Measurements from ENCODE around the gene TLE1.
"Not testable (repeated sequence)": the region's sequence is repeated elsewhere in the genome, so short reads cannot be mapped to it uniquely, and the experiment has no call there.

TLE1 gene

DNA sequence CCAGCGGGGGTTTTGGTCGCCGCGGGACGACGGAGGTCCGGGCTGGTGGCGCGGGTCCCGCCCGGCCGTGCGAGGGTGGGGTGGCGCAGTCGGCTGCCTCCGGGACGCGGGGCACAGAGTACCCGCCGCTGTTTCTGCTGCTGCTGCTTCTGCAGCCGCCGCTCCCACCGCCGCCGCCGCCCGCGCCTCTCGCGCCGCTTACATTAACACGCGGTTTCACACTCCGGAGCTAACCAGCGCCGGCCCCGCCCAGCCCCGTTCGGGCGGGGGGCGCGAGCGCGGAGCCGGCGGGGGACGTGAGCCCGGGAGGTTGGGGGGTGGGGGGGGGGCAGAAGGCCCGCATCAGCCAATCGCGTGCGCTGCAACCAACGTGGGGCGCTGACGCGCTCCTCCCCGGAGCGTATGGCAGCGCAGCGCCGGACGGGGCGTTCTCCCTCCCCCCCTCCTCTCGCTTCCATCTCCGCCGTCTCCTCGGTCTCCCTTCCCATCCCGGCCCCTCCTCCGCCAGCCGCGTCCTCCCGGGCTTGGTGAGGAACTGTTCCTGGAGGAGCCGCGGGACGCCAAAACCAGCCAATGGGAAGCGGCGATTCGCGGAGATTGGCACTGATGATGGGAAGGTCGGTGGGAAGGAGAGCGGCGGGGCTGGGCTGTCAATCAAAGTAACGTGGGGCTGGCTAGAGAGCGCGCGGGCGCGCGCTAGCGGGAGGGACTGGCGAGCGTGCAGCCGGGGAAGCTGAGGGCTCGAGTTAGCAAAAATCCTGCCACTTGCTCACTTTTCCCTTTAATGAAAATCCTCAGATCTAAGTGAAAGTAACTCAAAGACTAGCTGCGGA is at the start of gene TLE1:
TSS of gene TLE1 (minus strand) at position 205 of the 833 bp plus-strand sequence. CDS start 1,307 bp downstream, outside the sequence.
- DNase-seq (ENCODE audit: low spot score) = peak; percentile 29

DNA sequence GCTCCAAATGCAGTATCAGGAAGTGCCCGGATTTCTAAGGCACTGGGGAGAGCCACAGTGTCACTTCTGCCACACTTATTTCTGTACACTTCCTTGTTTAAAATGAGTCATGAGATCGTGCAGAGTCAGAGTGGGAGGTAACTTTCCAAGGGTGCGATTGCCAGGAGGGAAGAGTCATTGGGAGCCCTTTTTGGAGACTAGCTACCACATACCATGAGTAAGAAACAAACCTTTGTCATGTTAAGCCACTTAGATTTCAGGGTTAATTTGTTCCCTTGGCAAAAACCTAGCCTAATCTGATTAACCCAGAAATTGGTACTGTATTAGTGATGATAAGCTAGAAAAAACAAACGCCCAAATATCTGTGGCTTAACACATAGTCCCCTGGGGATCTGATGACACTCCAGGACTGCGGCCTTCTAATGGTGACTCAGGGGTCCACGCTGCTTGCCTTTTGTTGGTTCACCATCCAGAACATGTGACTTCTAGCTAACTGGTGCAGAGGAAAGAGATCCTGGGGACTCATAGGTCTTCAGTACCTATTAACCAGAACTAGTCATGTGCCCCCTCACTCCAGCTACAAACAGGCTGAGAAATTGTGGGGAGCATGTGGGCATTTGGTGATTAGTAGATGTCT is 48.6 kb upstream of the TLE1 start:
- DNase-seq (ENCODE audit: low spot score) = no peak

DNA sequence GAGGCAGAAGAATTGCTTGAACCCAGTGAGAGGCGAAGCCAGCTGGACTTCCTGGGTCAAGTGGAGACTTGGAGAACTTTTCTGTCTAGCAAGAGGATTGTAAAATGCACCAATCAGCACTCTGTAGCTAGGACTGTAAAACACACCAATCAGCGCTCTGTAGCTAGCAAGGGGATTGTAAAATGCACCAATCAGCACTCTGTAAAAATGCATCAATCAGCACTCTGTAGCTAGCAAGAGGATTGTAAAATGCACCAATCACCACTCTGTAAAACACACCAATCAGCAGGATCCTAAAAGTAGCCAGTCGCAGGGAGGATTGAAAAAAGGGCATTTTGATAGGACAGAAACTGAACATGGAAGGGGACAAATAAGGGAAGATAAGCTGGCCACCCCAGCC is 41.2 kb upstream of the TLE1 start:
- not testable (repeated sequence) for DNase-seq (ENCODE audit: low spot score)

DNA sequence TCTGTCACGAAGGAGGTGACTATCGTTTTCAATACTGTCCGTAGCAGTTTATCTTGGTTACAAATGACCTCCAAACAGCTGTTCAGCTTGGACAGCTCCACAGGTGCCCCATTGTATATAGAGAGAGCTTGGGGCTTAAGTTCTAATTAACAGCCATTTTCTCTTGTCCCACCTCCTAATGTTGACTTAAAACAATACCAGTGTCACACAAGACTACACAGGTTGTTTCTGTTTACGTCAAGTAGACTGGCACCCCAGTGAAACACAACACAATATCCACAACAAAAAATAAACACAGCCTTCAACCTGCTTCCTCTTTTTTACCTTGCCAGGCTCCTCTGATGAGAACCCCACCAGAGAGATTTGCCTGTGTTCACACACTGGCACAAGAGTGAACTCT is 39.8 kb upstream of the TLE1 start:
- no peak for DNase-seq (ENCODE audit: low spot score)

DNA sequence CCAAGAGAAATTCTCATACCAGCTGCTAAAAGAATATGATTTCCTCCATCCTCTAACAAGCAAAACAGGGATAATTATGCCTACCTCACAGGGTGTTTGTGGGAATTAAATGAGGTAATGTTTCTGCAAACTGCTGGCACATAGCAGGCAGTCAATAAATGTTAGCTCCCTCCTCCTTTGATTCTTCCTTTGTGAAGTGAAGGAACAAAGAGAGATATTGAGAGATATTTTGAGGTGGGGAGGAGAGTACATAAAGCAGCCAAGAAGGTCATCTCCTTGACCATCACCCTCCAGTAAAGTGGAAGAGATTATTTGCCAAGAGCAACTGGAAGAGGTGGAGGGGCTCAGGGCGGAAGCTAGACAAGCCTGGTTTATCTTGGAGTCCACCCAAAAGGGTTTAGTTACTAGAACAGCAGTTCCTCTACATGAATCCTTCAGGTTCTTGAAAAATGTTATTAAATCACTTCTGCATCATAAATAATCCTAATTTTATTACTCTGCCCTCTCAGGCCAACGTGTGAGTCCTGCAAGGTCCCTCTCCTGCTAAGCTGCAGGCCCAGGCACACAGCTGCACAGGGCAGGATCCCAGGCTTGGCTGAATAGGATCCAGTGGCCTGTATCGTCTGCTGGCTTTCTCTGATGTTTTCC is 35.0 kb upstream of the TLE1 start:
- DNase-seq (ENCODE audit: low spot score) = no peak

DNA sequence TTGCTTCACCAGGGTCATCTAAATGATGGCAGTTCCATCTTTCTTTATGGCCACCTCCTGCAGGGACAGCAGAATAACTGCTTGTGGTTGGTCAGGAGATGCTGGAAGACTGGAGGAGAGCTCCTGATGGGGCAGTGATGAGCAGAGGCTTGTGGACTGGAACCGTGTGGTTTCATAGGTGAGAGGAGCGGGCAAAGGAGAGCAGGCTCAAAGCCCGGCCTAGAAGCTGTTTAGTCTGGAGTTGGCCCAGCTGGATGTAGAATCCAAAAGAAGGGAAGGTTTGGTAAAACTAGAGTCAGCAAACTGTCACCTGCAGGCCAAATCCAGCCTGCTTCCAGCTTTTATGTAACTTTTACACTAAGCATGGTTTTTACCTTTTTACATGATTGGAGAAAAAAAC is 32.9 kb upstream of the TLE1 start:
- DNase-seq (ENCODE audit: low spot score) = no peak

DNA sequence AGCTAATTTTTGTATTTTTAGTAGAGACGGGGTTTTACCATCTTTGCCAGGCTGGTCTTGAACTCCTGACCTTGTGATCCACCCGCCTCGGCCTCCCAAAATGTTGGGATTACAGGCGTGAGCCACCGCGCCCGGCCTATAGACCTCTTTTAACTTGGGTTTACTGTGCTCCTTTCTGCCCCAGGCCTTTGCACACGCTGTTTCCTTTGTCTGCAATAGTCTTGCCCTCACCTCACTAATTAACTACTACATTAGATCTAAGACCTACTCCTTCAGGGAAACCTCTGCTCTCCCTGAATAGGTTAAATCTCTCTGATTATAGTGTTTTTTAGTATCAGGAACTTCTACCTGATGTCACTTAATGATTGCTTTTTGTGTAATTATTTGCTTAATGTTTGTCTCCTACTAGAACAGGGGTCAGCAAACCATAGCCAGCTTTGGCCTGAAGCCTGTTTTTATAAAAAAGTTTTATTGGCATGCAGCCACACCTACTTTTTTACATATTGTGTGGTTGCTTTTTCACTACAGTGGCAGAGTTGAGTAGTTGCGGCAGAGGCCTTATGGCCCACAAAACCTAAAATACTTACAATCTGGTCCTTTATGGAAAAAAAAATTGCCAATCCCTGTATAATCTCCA is 31.2 kb upstream of the TLE1 start:
- DNase-seq (ENCODE audit: low spot score) = no peak

DNA sequence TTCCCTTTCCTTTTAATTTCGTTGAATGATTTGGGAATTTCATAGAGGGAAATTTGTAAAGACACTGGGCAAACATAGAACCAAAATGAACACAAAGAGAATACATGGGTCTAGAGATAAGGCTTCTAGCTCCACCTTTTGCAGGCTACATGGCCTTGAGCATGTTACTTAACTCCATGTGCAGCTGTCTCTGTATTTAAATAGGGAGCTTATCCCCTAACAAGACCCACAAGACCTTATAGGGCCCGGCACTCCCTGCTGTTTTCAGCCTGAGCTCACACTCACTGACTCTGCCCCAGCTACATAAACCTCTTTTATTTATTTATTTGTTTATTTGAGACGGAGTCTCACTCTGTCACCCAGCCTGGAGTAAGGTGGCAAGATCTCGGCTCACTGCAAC is 30.6 kb upstream of the TLE1 start:
- DNase-seq (ENCODE audit: low spot score) = no peak

DNA sequence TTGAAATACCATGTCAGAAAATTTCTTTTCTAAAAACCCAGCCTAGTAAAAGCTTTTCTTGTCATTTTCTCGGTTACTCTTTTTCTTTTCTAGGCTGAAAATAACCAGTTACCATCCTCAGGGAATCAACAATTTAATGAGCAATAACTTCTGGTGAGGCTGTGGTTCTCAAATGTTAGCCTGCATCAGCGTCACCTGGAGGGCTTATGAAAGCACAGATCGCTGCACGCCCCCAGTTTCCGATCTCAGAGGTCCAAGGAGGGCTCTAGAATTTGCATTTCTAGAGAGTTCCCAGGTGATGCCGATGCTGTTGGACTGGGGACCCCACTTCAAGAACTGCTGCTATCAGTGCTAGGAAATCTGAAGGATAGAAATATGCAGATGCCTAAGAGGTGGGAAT is 28.9 kb upstream of the TLE1 start:
- DNase-seq (ENCODE audit: low spot score) = no peak

DNA sequence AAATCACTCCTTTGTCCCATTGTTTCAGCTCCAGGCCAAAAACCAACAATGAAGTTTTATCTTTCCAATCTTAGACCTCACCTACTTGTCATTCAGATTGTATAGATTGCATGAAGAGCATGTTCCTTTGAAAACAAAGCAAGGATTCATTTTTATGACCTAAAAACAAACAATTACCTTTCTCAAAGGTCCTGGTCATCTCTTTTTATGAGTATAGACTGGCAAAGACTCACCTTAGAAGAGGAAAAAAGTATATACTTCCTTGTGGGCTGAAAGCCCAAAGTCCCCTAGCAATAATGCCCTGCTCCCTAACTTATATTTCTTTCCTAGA is 28.4 kb upstream of the TLE1 start:
- DNase-seq (ENCODE audit: low spot score) = no peak

DNA sequence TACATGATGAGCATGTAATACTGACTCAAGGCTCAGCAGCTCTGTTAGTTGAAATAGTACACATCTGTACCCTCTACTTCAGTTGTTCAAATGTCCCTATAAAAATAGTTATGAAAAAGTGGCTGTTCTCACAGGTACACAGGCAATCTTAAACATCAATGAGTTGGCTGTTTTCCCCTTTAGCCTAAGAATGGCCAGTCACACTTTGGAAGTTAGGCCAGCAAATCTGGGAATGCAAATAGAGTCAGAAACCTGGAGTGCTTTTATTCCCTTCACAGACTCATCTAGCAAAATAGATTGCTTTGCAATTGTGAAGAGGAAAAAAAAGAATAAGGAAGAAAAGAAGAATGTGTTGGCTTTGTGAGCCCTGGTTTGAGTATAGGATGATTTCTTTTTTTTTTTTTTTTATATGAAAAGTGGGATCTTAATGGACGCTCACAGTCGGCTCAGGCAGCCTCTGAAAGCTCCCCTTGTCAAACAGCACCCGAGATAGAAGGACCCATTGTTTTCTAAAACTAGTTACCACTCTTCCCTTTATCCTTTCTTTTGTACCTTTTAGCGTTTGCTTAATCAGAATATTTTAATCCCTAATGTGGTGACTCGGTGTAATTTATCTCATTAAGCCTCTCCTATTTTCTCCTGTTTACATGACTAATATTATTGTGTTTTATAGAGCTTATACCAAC is 27.9 kb upstream of the TLE1 start:
- no peak for DNase-seq (ENCODE audit: low spot score)

DNA sequence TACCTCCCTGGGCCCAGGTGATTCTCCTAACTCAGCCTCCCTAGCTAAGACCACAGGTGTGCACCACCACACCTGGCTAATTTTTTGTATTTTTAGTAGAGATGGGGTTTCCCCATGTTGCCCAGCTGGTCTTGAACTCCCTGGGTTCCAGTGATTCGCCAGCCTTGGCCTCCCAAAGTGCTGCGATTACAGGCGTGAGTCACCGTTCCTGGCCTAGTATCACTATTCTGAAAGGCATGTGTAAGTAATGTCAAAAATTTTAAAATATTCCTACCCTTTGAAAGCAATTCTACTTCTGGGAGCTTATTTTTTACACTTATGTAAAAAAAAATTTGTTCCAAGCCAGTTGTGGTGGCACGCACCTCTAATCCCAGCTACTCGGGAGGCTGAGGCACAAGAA is 27.1 kb upstream of the TLE1 start:
- DNase-seq (ENCODE audit: low spot score) = no peak

DNA sequence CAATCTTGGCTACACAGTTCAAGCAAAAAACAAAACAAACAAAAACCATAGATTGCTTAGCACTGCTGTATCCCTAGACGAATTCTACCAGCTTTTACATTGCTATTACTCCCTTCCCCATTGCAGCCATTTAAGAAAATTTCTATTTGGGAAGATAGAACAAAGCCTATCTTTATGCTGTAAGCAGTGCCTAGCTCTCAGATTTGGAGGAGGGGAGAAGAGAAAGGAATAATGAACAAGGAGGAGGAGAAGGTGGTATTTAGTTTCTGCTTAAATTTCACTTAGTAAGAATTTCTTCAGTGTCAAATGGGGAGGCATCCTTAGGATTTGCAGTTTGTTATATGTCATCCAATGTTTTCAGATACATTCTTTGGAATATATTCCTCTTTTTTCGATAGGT is 16.2 kb upstream of the TLE1 start:
- DNase-seq (ENCODE audit: low spot score) = no peak

DNA sequence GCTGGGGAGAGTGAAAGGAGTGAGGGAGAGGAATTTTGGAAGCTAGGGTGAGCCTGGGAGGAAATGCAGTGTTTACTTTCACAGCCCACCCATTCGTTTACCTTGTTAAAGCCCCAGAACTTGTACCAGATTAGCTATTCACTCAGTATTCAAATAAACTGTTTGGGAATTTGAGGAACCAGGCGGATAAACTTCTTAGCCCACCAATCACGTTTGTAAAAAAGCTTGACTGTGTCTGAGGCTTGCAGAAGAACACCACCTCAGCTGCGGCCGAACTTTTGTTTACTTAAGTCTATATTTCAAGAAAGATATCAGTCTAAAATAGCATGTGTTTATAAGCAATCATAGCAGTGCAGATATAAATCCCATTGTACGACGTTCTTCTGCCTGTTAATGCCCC is 5.2 kb upstream of the TLE1 start:
- no peak for DNase-seq (ENCODE audit: low spot score)

DNA sequence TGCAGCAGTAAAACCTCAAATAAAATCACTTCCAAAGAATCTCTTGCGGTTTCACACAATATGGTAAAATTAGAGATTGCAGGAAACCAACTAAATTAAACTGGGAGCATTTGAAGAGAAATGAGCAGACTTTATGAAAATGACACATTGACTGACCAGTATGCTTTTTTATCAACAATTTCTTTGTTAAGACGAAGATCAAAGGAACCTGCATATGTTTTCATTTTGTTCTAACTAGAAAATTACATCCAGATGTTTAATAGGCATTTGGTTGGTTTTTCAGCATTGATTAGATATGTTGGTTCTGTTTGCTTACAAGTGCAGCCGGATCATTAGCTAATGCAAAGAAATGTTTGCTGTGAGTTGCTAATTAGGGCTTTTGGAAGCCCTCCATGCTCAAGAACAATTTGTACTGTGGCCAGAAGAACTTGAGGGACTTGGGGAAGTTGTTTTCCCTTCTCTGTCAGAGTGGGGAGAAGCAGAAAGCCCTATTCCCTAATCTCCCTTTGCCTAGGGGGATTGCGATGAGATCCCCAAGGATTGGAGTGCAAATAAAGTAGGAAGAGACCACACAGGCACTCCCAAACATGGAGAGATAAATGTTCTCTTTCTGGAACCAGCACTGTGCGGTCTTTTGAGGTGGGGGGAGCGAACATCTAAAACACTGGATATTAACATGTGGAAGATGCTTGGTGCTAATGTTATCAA is 4.5 kb upstream of the TLE1 start:
- no peak for DNase-seq (ENCODE audit: low spot score)

DNA sequence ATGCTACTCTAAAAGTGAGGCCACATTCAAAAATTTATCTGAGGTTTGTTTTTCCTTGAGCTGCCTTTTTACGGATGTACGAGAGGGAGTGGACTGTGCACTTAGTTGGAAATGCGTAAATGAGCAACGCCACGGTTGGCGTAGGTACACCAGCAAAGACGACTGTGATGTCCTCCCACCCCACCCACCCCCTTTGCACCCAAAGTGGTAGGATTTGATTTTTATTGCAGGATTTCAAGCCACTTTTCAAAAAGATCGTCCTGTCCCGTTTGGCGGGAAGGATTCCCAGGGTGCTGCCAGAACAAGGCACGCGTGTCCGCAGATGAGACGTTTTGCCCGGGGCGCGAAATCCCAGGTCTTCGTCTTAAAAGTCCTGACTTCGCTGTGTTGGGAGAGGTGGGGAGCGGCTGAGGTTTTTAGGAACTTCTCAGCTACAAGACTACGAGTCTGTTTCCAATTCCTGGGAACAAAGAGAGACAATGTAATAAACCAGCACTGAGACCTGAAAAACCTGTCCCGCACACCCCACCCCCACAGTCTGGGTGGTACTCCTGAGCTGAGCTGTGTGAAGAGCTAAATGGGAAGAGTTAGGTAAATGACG is 1.0 kb upstream of the TLE1 start:
- DNase-seq (ENCODE audit: low spot score) = no peak

DNA sequence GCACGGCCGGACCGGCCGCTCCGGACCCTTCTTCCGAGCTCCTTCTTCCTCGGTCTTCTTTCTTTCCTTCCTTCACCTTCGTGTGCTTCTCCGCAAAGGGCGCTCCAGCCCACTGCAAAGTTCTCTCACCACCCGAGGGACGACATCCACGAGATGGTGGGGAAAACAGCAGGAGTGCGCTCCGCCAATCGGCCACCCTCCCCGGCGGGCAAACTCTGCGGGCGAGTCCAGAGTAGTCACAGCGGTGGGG is 329 bp downstream of the TLE1 start:
- not testable (repeated sequence) for DNase-seq (ENCODE audit: low spot score)

DNA sequence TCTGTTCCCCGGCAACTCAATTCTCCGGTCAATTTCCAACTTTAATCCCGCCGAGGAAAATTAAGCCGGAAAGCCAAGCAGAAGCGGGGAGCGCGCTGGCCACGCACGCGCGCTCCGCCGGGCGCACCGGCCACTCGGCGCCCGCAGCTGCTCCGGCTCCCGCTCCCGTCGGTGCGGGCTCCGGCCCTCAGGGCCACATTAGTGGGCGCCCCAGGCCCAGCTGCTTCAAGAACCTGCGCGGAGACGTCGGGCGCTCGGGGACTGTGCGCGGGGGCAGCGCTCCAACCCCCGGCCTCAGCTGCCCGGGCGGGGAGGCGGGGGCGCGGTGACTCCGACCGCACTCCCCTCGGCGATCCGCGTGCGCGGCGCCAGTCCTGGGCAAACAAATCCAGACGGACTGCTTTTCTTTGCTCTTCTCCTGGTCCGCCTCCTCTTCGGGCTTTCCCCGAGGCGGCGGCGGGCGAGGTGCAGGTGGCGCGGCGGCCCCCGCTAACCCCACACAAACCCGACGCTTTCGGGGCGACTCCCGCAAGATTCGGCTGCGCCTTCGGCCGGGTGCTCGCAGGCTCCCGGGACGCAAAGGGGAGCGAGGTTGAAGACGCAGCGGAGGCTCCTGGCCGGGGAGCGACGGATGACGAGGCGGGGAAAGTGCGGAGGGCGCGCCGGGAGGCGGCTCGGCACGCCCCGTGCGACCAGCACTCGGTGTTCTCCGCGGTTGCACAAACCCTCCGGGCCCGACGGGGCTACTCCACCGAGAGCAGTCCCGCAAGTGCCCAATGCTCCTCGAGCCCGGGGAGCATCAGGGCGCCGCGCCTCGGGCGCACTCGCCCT is 870 bp downstream of the TLE1 start:
- DNase-seq (ENCODE audit: low spot score) = not testable (repeated sequence)

DNA sequence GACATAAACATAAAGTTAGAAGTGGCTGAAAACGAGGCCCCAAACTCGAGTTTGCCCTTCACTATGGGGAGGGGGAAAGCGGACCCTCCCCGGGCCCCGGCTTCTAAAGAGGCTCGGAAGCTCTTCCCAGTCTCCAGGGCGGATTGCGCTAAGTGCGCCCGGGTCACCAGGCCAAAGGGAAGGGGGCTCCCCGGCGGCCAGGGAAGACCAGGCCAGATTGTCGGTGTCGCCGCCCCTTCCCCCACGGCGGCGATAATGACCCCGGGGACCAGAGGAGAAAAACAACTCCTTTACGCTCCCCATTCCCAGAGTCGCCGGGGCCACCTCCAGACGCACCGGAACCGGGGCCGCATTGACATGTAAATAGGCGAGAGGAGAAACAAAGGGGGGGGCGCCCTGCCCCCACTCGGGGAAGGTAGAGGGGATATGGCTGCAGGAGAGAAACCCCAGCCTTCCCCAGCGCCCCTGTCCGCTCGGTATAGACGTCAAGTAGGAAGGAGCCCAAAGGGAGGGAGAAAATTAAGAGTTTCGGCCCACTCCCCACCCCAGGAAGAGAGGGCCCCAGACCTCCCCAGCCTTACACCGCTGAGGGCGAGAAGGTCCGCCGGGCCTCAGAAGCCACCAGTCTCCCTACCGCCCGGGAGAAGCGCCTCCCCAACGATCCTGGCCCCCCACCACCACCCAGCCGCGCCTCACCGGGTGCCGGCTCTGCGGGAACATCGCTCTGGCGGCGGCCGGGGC is 1.7 kb downstream of the TLE1 start:
- DNase-seq (ENCODE audit: low spot score) = no peak

Measured in hematopoietic multipotent progenitor cell treated with erythropoietin and hydrocortisone succinate and interleukin-3 and kit ligand, for 17 days (in vitro differentiated cells).